Lower lobe of right lung (tissue), 2 donors: ENCODE results near the gene NPEPL1. TPM values are rescaled to one million over a fixed set of nuclear protein-coding genes. Genes with fewer than 3 reads are reported as not detected.

Experiments used
- ATAC-seq, 2 donors: fragments of 200-7000 bp; cut with Tn5 transposase; one replicate each; pipeline ENCODE4 v1.9.1; 2020 to 2022; ENCODE audit warnings: mild to moderate bottlenecking in 2 of 2, moderate library complexity in 2 of 2
- DNase-seq: peaks from one replicate; pipeline ENCODE4 v3.0.0-alpha.2; 2020
- H3K27ac ChIP-seq: fragments of 200-600 bp; one replicate; pipeline ENCODE4 v1.8.0; 2022
- H3K27me3 ChIP-seq: fragments of 200-600 bp; one replicate; pipeline ENCODE4 v1.8.0; 2022; ENCODE audit warnings: low read depth
- H3K36me3 ChIP-seq: fragments of 200-600 bp; one replicate; pipeline ENCODE4 v1.8.0; 2022; ENCODE audit warnings: mild to moderate bottlenecking
- H3K4me1 ChIP-seq: fragments of 200-600 bp; one replicate; pipeline ENCODE4 v1.8.0; 2022
- H3K4me3 ChIP-seq: fragments of 200-600 bp; one replicate; pipeline ENCODE4 v1.8.0; 2022; ENCODE audit warnings: mild to moderate bottlenecking
- H3K9me3 ChIP-seq: fragments of 200-600 bp; one replicate; pipeline ENCODE4 v1.8.0; 2022
- intact Hi-C: fragments of 100-400 bp; cut with DNase I; formaldehyde crosslinking; loops from one replicate; pipeline ENCODE4 v1.11.0; 2022
- total RNA-seq: library from RNA; stranded (reverse); fragmentation: NEBNext Ultra II Directional; extraction: Animal tissue kit (Norgen Biotek cat#: 25700); gene quantifications from one replicate; pipeline ENCODE4 v1.2.1, GENCODE V29; 2021
- TF ChIP-seq, protein P1 (sequence below): fragments of 200-600 bp; IDR thresholded peaks from one replicate; pipeline ENCODE4 v1.8.0; 2022; ENCODE audit warnings: antibody characterized with exemption, mild to moderate bottlenecking
- donor health status: DM: no; HTN: yes; CAD: no; lungs with severe emphysema.

Gene NPEPL1
- total RNA-seq, 1 donor from 2014 or later = 40.6 TPM

DNA sequence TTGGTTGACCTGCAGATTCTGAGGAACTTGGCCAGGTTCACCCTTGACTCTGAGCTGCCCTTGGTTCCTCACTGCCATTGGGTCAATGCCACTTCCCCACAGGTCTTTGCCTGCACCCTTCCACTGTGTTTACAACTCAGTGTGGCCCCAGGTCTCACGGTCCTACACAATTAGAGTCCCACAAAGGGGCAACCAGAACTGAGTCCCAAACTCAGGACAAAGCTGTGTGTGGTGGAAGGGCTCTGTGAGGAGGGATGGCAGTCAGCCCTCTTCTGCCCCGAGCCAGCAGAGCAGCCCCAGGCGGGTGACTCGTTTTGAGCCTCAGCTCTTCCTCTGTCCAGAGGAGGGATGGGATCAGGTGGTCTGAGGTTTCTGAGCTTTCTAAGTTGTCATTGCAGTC is 69.5 kb downstream of the NPEPL1 start:
- no peaks in the 10 kb centered on the region for H3K36me3 ChIP-seq
- no peaks in the 10 kb centered on the region for H3K9me3 ChIP-seq
- H3K4me3 ChIP-seq = no peak overlapping the region
- TF ChIP-seq, protein P1, sequence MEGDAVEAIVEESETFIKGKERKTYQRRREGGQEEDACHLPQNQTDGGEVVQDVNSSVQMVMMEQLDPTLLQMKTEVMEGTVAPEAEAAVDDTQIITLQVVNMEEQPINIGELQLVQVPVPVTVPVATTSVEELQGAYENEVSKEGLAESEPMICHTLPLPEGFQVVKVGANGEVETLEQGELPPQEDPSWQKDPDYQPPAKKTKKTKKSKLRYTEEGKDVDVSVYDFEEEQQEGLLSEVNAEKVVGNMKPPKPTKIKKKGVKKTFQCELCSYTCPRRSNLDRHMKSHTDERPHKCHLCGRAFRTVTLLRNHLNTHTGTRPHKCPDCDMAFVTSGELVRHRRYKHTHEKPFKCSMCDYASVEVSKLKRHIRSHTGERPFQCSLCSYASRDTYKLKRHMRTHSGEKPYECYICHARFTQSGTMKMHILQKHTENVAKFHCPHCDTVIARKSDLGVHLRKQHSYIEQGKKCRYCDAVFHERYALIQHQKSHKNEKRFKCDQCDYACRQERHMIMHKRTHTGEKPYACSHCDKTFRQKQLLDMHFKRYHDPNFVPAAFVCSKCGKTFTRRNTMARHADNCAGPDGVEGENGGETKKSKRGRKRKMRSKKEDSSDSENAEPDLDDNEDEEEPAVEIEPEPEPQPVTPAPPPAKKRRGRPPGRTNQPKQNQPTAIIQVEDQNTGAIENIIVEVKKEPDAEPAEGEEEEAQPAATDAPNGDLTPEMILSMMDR = no peak
- intact Hi-C loops = no loop called here
- no peak overlapping the region for H3K27ac ChIP-seq
- H3K27me3 ChIP-seq = peaks cover 3% of the 10 kb centered on the region
- H3K4me1 ChIP-seq = no peaks in the 10 kb centered on the region
- no peak for ATAC-seq
- no peak for DNase-seq

- Histone ChIP-seq H3K36me3 (no peaks in the 10 kb centered on the region), H3K4me3 (no peak overlapping the region), H3K4me1 (no peaks in the 10 kb centered on the region), H3K27me3 (peaks cover 3% of the 10 kb centered on the region), H3K27ac (no peak overlapping the region), H3K9me3 (no peaks in the 10 kb centered on the region)
- intact Hi-C loops = no loop called here
- TF ChIP-seq, protein P1 = no peak
- ATAC-seq (no peak), DNase-seq (no peak)
Measured at GRCh38 chr20:58763076-58763475, 70.5 kb downstream of the NPEPL1 start.

Other genes with a start within 250 kb of the NPEPL1 start
- not detected for gene APCDD1L, start 177.4 kb upstream of the NPEPL1 start, total RNA-seq
- gene STX16, start 41.5 kb upstream of the NPEPL1 start, total RNA-seq = 67.8 TPM
- 0.97 TPM for gene GNAS-AS1, start 158.1 kb downstream of the NPEPL1 start, total RNA-seq
- 744 TPM for gene GNAS, start 159.9 kb downstream of the NPEPL1 start, total RNA-seq